H1 (cell line): Measurements from ENCODE around the gene ACAD10. TPM values are rescaled to one million over a fixed set of nuclear protein-coding genes. Genes with fewer than 3 reads are reported as not detected.

Experiments
- KDM5A ChIP-seq: fragments of 200-600 bp; IDR thresholded peaks from 2 replicates; pipeline ENCODE4 v1.7.1; 2012; ENCODE audit warnings: mild to moderate bottlenecking, low read length, inconsistent platforms, mixed read lengths
- SIRT6 ChIP-seq: IDR thresholded peaks from one replicate; pipeline ENCODE4 v1.7.1; 2012; ENCODE audit warnings: low read length, inconsistent platforms
- polyA plus RNA-seq, 7 experiments: library from polyadenylated mRNA; depleted of rRNA in 3 of 7; stranded (reverse) in 5 of 7; unstranded in 2 of 7; fragments of >200 nt in 5 of 7; fragments of 200-250 nt in 2 of 7; gene quantifications; 1 replicate in 5 of 7; 2 replicates in 1 of 7; 4 replicates in 1 of 7; pipeline versions ENCODE4 v1.2.1 to v1.2.3, GENCODE V29; 2011 to 2013; ENCODE audit warnings: missing spikeins in 2 of 7, mixed read lengths in 2 of 7
- total RNA-seq: library from RNA; stranded (reverse); fragmentation: NEBNext Ultra II Directional; extraction: Animal tissue kit (Norgen Biotek cat#: 25700); gene quantifications from 2 replicates; pipeline ENCODE4 v1.2.1, GENCODE V29; 2021
- TF ChIP-seq, protein P1 (sequence below): fragments of 300-600 bp; sonication (generic); IDR thresholded peaks from 2 replicates; pipeline ENCODE4 v1.7.1; 2012; ENCODE audit warnings: low read length, moderate library complexity, mild to moderate bottlenecking, inconsistent platforms; ENCODE audit not compliant: insufficient replicate concordance
- TF ChIP-seq, protein P2 (sequence below): IDR thresholded peaks from 2 replicates; pipeline ENCODE4 v1.6.1; 2012; ENCODE audit warnings: inconsistent platforms

ACAD10 gene
- total and polyA plus RNA-seq, 2 of the 8 experiments (the other 6 are each of a cell fraction or from before 2014, with no cell fraction given): 17.3 to 23.3 TPM

DNA sequence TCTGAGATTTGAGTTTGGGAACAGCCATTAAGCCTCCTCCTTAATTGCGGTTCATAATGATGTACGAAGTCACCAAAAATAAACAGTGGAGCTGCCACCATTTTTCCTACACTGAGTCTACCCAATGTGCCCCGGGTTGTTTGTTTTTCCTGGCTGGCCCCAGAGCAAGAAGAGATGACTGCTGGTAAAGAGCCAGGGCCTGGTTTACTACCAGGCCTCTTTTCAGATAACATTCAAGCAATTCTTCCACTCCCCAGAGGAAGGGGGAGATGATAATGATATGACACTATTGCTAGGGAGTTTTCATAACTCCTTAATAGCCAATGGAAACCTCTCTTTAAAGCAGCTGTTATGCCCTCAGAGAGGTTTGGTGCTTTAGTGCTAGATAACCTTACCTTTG lies 42.4 kb upstream of the ACAD10 start (continued):
- TF ChIP-seq, protein P1, sequence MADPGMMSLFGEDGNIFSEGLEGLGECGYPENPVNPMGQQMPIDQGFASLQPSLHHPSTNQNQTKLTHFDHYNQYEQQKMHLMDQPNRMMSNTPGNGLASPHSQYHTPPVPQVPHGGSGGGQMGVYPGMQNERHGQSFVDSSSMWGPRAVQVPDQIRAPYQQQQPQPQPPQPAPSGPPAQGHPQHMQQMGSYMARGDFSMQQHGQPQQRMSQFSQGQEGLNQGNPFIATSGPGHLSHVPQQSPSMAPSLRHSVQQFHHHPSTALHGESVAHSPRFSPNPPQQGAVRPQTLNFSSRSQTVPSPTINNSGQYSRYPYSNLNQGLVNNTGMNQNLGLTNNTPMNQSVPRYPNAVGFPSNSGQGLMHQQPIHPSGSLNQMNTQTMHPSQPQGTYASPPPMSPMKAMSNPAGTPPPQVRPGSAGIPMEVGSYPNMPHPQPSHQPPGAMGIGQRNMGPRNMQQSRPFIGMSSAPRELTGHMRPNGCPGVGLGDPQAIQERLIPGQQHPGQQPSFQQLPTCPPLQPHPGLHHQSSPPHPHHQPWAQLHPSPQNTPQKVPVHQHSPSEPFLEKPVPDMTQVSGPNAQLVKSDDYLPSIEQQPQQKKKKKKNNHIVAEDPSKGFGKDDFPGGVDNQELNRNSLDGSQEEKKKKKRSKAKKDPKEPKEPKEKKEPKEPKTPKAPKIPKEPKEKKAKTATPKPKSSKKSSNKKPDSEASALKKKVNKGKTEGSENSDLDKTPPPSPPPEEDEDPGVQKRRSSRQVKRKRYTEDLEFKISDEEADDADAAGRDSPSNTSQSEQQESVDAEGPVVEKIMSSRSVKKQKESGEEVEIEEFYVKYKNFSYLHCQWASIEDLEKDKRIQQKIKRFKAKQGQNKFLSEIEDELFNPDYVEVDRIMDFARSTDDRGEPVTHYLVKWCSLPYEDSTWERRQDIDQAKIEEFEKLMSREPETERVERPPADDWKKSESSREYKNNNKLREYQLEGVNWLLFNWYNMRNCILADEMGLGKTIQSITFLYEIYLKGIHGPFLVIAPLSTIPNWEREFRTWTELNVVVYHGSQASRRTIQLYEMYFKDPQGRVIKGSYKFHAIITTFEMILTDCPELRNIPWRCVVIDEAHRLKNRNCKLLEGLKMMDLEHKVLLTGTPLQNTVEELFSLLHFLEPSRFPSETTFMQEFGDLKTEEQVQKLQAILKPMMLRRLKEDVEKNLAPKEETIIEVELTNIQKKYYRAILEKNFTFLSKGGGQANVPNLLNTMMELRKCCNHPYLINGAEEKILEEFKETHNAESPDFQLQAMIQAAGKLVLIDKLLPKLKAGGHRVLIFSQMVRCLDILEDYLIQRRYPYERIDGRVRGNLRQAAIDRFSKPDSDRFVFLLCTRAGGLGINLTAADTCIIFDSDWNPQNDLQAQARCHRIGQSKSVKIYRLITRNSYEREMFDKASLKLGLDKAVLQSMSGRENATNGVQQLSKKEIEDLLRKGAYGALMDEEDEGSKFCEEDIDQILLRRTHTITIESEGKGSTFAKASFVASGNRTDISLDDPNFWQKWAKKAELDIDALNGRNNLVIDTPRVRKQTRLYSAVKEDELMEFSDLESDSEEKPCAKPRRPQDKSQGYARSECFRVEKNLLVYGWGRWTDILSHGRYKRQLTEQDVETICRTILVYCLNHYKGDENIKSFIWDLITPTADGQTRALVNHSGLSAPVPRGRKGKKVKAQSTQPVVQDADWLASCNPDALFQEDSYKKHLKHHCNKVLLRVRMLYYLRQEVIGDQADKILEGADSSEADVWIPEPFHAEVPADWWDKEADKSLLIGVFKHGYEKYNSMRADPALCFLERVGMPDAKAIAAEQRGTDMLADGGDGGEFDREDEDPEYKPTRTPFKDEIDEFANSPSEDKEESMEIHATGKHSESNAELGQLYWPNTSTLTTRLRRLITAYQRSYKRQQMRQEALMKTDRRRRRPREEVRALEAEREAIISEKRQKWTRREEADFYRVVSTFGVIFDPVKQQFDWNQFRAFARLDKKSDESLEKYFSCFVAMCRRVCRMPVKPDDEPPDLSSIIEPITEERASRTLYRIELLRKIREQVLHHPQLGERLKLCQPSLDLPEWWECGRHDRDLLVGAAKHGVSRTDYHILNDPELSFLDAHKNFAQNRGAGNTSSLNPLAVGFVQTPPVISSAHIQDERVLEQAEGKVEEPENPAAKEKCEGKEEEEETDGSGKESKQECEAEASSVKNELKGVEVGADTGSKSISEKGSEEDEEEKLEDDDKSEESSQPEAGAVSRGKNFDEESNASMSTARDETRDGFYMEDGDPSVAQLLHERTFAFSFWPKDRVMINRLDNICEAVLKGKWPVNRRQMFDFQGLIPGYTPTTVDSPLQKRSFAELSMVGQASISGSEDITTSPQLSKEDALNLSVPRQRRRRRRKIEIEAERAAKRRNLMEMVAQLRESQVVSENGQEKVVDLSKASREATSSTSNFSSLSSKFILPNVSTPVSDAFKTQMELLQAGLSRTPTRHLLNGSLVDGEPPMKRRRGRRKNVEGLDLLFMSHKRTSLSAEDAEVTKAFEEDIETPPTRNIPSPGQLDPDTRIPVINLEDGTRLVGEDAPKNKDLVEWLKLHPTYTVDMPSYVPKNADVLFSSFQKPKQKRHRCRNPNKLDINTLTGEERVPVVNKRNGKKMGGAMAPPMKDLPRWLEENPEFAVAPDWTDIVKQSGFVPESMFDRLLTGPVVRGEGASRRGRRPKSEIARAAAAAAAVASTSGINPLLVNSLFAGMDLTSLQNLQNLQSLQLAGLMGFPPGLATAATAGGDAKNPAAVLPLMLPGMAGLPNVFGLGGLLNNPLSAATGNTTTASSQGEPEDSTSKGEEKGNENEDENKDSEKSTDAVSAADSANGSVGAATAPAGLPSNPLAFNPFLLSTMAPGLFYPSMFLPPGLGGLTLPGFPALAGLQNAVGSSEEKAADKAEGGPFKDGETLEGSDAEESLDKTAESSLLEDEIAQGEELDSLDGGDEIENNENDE: no peak
- TF ChIP-seq SIRT6 (no peak), KDM5A (no peak)
- TF ChIP-seq, protein P2, sequence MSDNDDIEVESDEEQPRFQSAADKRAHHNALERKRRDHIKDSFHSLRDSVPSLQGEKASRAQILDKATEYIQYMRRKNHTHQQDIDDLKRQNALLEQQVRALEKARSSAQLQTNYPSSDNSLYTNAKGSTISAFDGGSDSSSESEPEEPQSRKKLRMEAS: no peak
